Karpas-422 (cell line): ENCODE measurements around the gene KRTAP1-4. TPM values are rescaled to one million over a fixed set of nuclear protein-coding genes. Genes with fewer than 3 reads are reported as not detected.

Experiments
- small RNA-seq: library from RNA; depleted of rRNA; stranded (forward); fragments of <200 nt; gene quantifications from one replicate; pipeline ENCODE3, GENCODE V24; 2014
- total RNA-seq: library from RNA; depleted of rRNA; stranded (reverse); fragments of >200 nt; shearing (Covaris generic); gene quantifications from 2 replicates; pipeline ENCODE4 v1.2.3, GENCODE V29; 2014; ENCODE audit warnings: low replicate concordance; rRNA removed

Gene KRTAP1-4
- total RNA-seq, 1 experiment from 2014 or later, result not detected

Small RNA genes lying within 50 kb of the gene (small RNA-seq; reads per million reads assigned to genes)
- not detected for gene KRTAP3-4P

Other genes with a start within 250 kb of the KRTAP1-4 start
- gene KRT27, start 247.6 kb downstream of the KRTAP1-4 start, total RNA-seq, result not detected in 2 replicates
- gene KRT28, start 230.2 kb downstream of the KRTAP1-4 start, total RNA-seq, result not detected in 2 replicates
- gene KRT10, start 207.6 kb downstream of the KRTAP1-4 start, total RNA-seq, result 14.9 and 21.6 TPM in 2 replicates
- gene KRT12, start 163.0 kb downstream of the KRTAP1-4 start, total RNA-seq, result not detected in 2 replicates
- not detected in 2 replicates for gene KRT20, start 145.0 kb downstream of the KRTAP1-4 start, total RNA-seq
- not detected in 2 replicates for gene KRT23, start 92.5 kb downstream of the KRTAP1-4 start, total RNA-seq
- not detected in 2 replicates for gene KRT39, start 63.2 kb downstream of the KRTAP1-4 start, total RNA-seq
- not detected in 2 replicates for gene KRT40, start 45.9 kb downstream of the KRTAP1-4 start, total RNA-seq
- gene KRTAP3-3, start 36.0 kb downstream of the KRTAP1-4 start, total RNA-seq, result not detected in 2 replicates
- not detected in 2 replicates for gene KRTAP3-2, start 30.3 kb downstream of the KRTAP1-4 start, total RNA-seq
- not detected in 2 replicates for gene KRTAP3-1, start 21.1 kb downstream of the KRTAP1-4 start, total RNA-seq
- not detected in 2 replicates for gene KRTAP1-5, start 3.0 kb downstream of the KRTAP1-4 start, total RNA-seq
- gene KRTAP1-3, start 4.7 kb upstream of the KRTAP1-4 start, total RNA-seq, result not detected in 2 replicates
- not detected in 2 replicates for gene KRTAP1-1, start 11.3 kb upstream of the KRTAP1-4 start, total RNA-seq
- gene KRTAP2-1, start 17.1 kb upstream of the KRTAP1-4 start, total RNA-seq, result not detected in 2 replicates
- not detected in 2 replicates for gene KRTAP2-2, start 25.0 kb upstream of the KRTAP1-4 start, total RNA-seq
- gene KRTAP2-3, start 29.9 kb upstream of the KRTAP1-4 start, total RNA-seq, result not detected in 2 replicates
- gene KRTAP2-4, start 35.7 kb upstream of the KRTAP1-4 start, total RNA-seq, result not detected in 2 replicates
- not detected in 2 replicates for gene KRTAP4-7, start 54.0 kb upstream of the KRTAP1-4 start, total RNA-seq
- gene KRTAP4-8, start 67.9 kb upstream of the KRTAP1-4 start, total RNA-seq, result not detected in 2 replicates
- not detected in 2 replicates for gene KRTAP4-16, start 72.0 kb upstream of the KRTAP1-4 start, total RNA-seq
- not detected in 2 replicates for gene KRTAP4-9, start 75.2 kb upstream of the KRTAP1-4 start, total RNA-seq
- gene KRTAP4-11, start 88.2 kb upstream of the KRTAP1-4 start, total RNA-seq, result not detected in 2 replicates
- gene KRTAP4-12, start 94.0 kb upstream of the KRTAP1-4 start, total RNA-seq, result not detected in 2 replicates
- gene KRTAP4-6, start 110.3 kb upstream of the KRTAP1-4 start, total RNA-seq, result not detected in 2 replicates
- gene KRTAP4-5, start 119.6 kb upstream of the KRTAP1-4 start, total RNA-seq, result not detected in 2 replicates
- gene KRTAP4-4, start 130.6 kb upstream of the KRTAP1-4 start, total RNA-seq, result not detected in 2 replicates
- gene KRTAP4-3, start 138.0 kb upstream of the KRTAP1-4 start, total RNA-seq, result not detected in 2 replicates
- gene KRTAP4-2, start 148.0 kb upstream of the KRTAP1-4 start, total RNA-seq, result not detected in 2 replicates
- gene KRTAP4-1, start 154.7 kb upstream of the KRTAP1-4 start, total RNA-seq, result not detected in 2 replicates
- not detected in 2 replicates for gene KRTAP9-1, start 159.7 kb upstream of the KRTAP1-4 start, total RNA-seq
- gene KRTAP9-2, start 196.5 kb upstream of the KRTAP1-4 start, total RNA-seq, result not detected in 2 replicates
- not detected in 2 replicates for gene KRTAP9-3, start 202.3 kb upstream of the KRTAP1-4 start, total RNA-seq
- gene KRTAP9-8, start 207.8 kb upstream of the KRTAP1-4 start, total RNA-seq, result not detected in 2 replicates
- not detected in 2 replicates for gene KRTAP9-4, start 219.5 kb upstream of the KRTAP1-4 start, total RNA-seq
- not detected in 2 replicates for gene KRTAP9-9, start 225.2 kb upstream of the KRTAP1-4 start, total RNA-seq
- gene KRTAP9-6, start 235.2 kb upstream of the KRTAP1-4 start, total RNA-seq, result not detected in 2 replicates
- not detected in 2 replicates for gene KRTAP9-7, start 245.5 kb upstream of the KRTAP1-4 start, total RNA-seq